ELF-1 (cell line): ENCODE data around the gene TRERF1.
A peak's percentile ranks its signal among the peaks of the same experiment; 100 is the strongest.
"Not testable (repeated sequence)": the region's sequence is repeated elsewhere in the genome, so short reads cannot be mapped to it uniquely, and the experiment has no call there.

ENCODE experiments used
- DNase-seq: peaks from one replicate; pipeline ENCODE4 v3.0.0-alpha.2; 2016; ENCODE audit warnings: low read depth, low spot score

TRERF1 gene

DNA sequence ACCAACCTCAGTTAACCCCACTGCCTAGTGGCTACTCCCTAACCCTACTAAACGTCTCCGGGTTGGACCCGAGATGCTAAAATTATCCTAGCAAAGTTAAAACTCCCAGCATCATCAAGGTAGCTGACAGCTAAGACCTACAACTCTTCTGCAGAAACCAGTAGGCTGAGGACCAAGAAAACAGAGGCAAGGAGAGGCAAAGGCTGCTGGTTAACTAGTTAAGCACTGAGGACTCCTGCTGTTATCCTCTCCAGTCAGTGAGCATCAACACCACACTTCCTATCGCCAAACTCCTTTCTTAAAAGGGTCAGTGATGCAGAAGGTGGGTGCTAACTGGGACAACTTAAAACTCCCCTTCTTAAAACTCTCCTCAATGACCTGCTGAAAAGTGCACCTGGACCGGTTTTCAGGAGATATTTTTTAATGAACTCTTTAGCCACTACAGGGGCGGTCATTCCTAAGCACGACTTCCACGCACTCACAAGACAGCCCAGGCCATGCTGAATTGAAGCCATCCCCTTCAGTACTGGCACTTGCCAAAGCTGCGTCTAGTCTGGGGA lies 1.7 kb downstream of the TRERF1 start:
- DNase-seq, result peak; percentile 38

DNA sequence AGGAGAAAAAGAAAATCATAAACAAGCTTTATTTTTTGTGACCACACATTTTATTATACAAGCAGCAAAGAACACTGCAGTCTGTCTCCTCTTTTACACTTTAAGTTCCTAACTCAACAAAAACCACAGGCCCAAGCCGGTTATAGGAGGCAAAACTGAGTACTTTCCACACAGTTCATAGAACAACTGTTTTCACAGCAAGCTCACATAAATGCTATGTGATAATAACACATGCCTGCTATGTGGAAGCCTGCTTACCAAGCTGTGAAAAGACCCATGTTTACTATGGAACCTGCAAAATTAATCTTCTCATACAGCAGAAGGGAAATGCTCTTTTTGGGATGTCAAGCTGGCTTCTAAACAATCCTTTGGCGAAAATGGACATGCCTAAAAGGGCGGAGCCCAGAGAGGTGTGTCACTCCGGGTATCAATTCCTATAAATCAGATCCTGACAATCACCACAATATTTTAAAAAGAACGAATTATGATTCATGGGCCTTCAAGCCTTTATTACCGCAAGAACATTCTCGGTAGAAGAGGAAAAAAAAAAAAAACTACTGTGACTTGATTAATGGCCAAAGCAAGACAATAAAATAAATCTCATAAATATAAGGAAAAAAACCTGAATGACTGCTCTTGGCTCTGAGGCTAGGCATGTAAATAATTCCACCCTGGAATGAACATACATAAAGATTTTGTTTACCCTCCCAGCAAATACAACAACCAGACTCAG lies 2.6 kb downstream of the TRERF1 start:
- DNase-seq, result no peak

DNA sequence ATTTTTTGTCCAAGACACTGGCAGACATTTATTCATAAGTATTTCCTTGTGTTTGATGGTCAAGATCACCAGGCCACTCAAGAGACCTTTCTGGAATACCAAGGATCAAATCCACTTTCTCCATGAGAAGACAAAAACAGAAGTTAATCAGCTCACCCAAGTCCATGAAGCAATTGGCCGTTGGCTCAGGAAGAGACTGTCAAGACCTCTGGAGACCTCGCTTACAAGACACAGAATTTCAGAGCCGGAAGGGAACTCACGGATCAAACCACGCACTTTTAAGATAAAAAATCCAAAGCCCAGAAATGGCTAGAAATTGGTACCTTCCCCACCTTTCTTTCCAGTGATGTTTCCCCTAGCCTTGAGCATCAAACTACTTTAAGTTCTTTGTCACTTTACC lies 3.3 kb downstream of the TRERF1 start:
- no peak for DNase-seq

DNA sequence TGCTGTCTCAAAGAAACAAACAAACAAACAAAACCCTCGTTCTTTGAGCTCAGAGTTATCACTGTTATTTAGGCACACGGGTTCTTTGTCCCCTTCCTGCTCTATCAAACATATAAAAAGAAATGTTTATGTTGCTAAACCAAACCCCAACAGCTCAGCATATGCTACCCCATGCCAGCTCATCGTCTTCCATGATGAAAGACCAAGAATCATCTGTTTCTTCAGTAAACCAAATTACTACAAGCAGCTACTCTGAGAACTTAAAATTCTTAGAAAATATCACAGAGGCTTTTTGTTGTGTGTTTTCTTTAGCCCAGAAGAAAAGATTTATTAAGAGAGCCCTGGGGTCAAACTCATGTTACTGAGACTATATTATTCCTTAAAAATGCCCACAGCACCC lies 4.7 kb downstream of the TRERF1 start:
- no peak for DNase-seq

DNA sequence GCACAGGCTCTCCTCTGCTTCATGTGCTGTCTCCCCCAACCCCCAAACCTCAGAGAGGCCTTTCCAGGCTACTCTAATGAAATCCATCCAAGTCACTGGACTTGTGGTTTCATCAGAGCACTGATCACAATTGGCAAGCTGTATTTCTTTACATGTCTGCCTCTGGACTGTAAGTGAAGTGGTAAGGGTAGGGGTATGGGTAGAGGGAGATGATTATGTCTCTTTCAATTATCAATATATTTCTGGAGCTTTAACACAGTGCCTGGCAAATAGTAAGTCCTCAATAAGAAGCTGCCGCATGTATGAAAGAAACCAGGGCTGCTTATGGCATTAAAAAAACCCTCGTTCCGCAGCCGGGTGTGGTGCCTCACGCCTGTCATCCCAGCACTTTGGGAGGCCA lies 5.4 kb downstream of the TRERF1 start:
- DNase-seq, result no peak

DNA sequence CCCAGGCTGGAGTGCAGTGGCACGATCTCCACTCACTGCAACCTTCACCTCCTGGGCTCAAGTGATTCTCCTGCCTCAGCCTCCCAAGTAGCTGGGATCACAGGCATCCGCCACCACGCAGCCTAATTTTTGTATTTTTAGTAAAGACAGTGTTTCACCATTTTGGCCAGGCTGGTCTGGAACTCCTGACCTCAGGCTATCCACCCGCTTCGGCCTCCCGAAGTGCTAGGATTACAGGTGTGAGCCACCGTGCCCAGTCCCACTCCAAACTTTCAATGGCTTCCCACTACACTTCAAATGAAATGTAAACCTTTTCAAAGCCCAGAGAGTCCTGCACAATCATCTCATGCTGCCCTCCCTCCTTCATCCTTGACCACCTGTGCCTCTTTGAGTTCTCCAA lies 5.8 kb downstream of the TRERF1 start:
- not testable (repeated sequence) for DNase-seq

DNA sequence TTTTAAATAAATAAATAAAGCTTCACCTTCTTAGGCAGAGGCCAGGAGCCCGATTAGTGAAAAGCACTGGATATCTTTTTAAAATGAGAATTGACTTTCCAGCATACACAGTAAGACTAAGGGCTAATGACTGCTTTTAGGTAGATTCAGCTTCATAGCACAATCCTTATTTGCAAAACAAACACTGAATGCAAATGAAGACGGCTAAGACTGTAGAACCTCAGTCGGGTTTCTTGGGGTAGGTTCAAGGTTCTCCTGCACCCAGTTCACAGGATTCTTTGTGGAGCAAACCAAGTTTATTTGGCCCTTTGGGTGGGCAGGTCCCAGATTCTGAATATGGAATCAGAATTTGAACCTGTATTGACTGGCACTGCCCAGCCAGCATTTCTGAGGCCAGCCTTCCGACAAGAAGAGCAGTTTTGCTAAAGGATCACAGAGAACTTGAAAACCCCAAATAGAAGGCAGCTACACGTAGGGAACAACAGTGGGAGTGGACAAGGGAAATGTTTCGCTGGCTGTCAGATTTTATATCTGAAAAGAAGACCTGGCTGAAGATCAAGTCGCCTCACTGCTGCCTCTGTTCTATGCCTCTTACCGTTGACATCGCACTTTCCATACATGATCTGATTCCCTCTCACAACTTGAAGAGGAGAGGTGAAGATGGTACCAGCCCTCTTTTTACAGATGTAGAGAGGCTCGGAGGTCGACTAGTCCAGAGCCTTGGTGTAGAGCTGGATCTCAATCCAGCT lies 8.2 kb downstream of the TRERF1 start:
- no peak for DNase-seq

DNA sequence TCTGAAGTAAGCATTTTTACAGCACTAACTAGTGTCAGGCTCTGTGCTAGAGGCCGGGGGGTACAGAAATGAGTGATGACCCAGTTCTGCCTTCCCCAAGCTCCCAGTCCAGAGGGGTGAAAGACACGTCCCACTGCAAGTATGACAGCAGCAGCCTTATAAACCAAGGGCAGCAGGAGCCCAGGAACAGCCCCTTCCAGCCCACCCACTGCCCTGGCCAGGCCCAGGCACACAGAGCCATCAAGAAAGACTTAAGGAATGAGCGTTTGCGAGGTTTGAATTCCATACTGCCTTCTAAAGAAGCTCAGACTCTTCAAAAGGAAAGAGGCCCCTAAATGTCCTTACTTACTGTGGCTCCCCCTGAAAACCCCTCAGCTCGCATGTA lies 10.0 kb downstream of the TRERF1 start:
- peak; percentile 82 for DNase-seq

DNA sequence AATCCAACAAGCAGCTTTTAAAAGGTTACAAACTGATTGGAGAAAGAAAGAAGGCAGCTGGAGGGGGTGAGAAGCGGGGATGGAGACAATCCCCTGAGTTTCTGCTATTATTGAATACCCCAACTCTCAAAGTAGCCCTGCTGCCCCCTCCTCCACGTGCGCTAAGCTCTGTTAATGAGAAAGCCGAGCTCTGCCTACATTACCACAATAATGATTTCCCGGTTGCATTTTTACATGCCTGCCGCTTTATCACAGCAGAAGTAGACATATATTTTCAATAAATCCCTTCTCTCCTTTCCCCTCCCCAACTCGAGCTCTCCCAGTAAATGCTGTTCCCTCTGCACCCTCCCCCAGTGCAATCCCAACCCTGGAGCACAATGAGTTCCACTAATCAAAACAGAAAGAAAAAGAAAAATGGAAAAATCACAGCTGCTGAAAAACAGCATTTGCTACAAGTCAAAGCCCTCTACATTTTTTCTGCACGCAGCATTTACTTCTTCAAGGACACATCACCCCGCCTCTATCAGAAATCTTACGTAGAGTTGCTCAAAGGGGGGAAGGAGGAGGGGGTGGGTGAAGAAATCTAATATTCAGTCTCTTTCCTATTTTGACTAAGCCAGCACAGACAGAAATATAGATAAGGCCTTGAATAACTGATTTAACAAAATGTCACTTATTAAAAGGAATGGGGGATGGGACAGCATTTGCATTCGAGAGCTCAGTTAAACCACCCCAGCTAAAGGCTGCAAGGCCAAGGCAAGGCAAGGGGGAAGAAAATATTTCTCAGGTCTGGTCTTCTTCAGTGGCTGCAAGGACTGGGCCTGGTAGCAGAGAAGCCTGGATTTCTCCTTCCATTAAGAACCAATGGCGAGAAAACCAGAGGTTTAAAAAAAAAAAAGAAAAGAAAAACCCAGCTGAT lies 10.7 kb downstream of the TRERF1 start:
- no peak for DNase-seq

DNA sequence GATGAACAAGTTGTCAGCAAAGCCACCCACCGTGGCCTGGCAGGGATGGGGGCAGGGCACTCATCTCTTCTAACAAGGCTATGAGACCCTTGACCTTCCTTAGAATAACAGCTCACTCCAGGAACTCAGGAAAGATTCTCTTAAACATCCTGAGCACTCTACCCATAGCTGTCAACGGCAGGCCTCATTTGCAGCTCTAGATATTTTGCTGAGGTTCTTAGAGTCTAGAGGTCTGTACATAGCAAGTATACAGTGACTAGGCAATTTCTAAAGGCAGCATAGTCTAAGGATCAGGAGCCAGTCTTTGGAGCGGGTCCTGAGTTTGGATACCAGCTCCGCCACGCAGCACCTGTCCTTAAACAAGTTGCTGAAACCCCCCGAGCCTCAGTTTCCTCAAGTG lies 11.7 kb downstream of the TRERF1 start:
- DNase-seq, result no peak

DNA sequence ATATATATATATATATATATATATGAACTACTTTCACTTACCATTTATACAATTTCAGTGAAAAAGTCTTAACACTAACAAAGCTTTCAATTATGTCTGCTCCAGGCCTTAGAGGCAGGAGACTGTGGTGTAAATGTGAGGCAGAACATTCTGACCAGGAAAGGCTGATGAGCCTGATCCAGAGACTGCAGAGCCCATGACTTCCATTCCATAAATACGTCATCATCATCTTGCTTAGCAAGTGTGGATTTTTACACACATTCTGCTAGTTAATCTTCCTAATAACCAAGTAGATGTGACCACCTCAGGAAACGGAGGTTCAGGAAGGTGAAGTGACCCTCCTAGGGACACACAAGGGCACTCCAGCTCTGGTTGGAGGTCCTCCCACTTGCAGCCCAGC lies 14.9 kb downstream of the TRERF1 start:
- DNase-seq, result no peak

DNA sequence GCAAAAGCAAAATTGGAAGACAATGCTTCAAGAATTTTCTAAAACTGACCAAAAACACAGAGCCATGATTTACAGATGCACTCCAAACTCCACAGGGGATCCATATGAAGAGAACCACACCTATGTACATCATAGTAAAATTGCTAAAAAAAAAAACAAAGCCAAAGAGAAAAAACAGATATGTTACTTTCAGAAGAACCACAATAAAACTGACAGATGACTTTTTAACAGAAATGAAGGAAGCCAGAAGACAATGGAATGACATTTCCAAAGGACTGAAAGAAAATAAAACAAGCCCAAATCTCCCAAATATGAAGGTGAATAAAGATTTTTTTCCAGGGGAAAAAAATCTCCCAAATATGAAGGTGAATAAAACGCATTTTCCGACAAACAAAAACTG lies 17.5 kb downstream of the TRERF1 start:
- no peak for DNase-seq

DNA sequence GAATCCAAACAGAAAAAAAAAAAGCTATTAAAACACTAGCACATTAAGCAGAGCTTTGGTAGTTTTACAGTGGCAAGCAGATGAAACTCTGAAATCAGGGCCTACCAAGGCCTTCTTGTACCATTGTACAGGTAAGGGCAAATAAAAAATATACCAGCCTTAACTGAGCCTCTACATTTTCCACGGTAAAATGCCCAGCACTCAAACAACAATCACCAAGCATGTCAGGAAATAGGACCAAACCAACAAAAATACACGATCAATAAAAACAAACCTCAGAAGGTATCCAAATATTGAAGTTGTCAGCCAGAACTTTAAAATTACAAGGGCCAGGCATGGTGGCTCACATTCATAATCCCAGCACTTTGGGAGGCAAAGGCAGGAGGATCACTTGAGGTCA lies 18.3 kb downstream of the TRERF1 start:
- DNase-seq, result no peak

DNA sequence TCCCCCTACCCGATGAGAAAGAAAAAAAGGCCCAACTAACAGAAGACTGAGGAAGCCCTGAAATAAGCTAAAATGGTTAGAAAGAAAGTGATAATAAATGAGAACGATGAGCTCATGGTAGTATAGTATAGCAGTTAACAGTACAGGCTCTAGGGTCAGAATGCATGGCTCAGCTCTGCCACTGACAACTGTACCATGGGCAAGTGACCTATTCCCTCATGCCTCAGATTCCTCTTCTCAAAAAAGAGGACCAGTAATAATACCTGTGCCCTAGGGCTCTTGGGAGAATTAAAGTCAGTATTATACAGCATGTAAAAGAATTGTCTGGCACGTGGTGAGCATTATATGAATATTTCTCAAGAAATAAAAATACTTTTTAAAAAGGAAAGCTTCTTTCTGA lies 19.8 kb downstream of the TRERF1 start:
- DNase-seq, result no peak

DNA sequence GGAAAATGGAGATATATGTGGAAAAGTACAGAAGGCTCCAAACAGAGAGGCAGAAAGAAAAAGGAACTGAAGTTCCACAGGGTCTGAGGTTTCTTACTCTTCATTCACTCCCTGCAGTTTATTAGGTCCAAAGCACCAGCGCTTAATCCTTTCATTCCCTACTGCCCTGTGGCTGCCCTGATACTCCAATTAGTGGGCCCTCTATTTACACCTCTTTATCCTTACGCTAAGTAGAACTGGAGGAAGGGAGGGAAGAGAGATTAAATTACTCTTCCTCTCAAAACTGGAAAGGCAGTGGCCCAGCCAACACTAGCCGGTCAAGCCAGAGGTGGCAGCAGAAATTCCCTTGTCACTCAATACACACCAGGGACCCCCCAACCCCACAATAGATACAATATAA lies 20.4 kb downstream of the TRERF1 start:
- no peak for DNase-seq

DNA sequence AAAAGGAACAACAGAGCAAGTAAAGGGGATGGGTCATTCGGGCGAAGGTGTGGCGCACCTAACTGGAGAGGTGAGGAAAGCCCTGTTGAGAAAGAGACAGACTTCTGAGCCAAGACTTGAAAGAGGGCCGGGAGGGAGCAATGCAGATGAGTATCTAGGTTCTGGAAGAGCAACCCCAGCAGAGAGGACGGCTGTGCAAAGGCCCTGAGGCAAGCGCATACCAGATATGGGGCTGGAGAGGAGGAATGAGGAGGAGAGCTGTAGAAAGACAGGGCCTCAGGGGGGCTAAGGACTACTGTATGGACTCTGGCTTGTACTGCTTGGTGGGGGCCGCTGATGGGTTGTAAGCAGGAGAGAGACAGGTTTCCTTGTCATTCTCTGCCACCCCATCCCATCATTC lies 21.9 kb downstream of the TRERF1 start:
- DNase-seq, result peak; percentile 92

DNA sequence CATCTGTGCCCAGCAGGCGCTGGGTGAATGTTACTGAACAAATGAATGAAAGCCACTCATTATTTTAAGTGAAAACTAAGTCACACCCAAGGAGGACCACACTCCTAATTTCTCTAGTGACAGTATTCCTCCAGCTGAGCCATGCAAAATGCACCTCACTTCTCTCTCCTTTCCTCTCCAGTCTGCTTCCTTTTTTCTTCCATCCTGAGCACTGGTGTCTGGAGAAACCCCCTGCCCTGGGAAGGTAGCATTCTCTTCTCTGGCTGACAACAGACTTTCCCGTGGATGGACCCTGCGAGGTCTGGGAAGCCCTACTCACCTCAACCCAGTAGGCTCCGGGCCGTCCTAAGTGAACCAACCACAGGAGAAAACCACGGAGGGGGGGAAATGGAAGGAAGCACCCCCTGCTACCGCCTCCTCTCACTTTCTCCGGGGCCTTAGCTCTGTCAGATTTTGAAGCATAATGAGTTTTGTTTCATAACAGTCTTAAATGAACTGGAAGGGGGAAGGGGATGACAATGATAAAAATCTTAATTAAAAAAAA lies 22.6 kb downstream of the TRERF1 start:
- DNase-seq, result no peak

DNA sequence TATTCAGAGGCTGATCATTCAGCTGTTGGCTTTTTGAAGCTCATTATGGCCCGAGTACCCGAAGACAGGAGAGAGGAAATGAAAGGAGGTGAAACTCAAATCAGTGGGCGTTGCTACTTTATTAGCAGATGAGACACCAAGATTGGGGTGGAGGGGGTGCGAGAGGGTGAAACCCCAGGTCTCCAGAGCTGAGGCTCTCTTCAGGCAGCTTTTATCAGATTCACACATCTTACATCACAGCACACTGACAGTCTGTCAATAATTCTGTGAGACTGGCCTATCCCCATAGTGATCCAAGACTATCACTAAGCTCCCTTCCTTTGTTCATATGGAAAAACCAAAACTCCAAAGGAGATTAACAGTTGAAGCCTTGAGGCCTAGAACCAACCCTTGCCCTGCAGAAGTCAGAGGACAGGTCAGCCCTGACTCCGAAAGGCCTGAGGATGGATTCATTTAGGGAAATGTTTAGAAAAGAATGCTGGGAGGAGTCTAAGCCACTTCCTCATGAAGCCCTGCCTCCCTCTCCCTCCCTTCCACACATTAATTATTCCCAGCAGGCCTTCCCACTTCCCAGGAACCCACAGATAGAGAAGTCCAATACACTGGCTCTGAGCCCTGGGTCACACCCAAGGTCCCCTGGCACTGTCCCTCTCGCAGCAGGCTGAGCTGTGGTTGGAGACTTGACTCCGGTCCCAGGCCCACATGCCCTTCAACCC lies 23.2 kb downstream of the TRERF1 start:
- DNase-seq, result no peak

DNA sequence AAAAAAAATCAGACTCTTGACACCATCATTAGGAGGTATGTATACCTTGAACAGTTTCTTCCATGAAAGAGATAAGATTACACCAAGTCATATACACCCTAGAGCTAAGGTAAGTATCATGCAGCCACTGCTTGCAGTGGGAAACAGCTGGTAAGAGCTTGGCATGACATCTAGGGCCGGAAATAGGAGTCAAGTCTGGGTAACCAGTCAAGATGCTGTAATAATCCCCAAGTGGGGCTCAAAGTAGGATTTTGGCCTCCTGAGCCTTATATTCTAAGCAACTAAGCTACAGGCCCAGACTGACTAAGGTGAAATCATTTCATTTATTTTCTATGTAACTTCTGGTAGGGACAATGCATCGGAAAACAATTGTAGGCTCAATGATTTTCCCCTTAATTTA lies 23.9 kb downstream of the TRERF1 start:
- no peak for DNase-seq

DNA sequence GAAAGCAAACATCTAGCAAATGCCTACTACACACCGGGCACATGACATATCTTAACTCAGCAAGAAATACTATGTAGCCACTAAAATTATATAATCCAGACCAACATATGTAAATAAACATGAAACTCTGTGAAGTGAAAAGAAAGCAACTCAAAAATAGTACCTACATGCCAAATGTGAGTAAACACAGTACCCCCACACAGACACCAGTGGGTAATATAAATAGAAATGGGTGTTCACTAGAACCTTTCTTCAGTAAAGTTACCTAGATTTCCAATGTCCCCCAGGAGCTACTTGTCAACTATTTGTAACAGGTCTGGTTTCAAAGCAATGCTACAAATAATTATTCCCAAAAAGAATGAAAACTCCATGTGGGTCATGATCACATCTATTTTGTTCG lies 25.5 kb downstream of the TRERF1 start:
- DNase-seq, result no peak

DNA sequence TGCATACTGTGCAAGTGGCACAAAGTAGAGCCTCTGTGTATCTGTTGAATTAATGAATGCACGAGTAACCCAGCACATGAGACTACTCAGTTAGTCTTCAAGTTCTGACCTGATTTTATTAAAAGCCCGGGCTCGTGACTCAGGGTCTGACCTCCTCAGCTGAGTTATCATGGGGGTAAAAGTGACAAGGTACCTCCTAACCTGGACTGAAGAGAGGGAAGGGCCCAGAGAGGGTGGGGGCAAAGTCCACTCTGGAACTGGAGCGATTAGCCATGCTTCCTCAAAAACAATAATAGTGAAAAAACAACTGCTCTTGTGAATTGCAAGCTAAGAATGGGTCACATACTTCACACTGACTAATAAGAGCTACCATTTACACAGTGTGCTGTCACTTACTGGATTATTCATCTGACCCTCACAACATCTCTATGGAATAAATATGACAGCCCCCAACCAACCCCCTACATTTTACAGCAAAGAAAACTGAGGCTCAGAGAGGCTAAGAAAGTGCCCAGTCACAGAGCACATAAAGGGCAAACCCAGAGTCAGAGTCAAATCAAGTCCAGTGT lies 26.7 kb downstream of the TRERF1 start:
- DNase-seq, result no peak
